HG03575 (cell line): ENCODE data around the gene PRKAG1.
"Not testable (repeated sequence)": the region's sequence is repeated elsewhere in the genome, so short reads cannot be mapped to it uniquely, and the experiment has no call there.

Source experiments
- ATAC-seq: cut with Tn5 transposase; IDR thresholded peaks from one replicate; pipeline ENCODE4 v1.9.1; 2021; ENCODE audit not compliant: unreplicated experiment, insufficient number of reproducible peaks, low FRiP score; ENCODE audit errors: extremely low read depth

The PRKAG1 gene

DNA sequence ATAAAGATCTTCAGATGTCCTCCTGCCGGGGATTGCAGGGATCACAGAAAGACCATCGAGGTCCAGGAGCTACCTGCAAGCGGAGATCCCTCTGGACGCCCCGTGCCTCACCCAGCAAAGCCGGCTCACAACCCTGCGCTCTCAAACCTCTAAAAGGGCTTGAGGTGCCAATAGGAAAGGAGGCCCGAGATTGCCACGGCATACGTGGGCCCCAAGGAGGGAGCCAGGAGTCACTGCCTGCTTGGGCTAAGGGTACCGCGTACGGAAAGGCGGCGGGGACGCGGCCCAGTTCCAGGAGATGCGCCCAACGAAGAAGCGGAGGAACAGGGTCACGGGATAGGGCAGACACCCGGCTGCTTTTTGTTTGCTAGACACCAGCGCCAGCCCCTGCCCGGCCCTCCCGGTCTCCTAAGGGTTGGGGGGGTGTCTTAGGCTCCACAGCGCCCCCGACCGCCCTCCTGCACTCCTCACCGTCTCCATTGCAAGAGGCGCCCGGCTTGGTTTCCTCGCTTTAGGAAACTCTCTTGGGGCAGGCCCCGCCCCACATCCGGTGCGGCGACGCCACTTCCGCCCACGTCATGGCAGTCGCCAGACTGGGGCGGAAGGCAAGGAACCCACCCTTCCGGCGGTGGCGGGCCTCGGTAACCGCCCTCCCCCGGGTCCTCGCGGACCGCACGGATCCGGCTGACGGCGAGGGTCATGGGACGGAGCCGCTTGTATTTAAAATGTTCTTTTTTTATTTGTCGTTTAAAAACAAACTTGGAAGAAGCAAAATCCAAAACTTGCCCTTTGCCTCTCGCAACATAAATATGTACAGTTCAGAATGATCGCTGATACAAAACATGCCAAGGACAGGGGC is at the start of gene PRKAG1:
PRKAG1 (minus strand) TSS at position 516 of the 859 bp plus-strand sequence; CDS start at position 480, 36 bp downstream.
- peak; percentile 63 for ATAC-seq

DNA sequence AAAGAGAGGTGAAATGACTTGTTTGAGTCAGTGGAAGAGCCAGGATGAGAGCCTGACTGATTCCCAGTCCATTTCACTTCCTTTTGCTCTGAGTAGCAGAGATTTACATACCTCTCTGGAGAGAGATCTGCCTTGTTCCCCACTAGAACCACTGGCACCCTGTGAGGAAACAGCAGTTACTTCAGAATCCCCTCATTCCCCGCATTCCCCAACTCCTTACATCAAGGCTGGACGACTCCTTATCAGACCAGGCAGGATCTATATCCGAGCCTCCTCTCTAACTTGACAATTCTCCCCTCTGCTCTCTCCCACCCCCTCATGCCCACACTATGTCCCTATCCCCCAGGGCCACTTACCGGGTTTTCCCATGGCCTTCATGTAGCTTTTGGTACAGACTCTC is 47.5 kb upstream of the PRKAG1 start:
- ATAC-seq = no peak

DNA sequence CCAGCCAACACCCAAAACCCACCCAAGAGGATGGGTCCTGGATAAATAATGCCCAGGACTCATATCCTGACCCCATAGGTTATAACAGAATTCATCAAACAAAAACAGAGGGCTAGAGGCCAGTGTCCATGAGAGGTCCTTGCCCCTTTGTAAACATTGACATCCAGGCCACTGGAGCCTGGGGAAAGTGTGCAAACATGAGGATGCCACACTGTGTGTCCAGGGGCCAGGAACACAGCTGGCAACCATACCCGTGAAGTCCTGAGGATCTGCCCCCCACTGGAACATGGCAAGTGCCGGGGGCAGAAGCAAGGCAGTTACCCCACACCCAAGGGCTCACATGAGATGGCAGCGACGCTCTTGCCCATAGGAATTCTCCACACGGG is 46.2 kb upstream of the PRKAG1 start:
- ATAC-seq = no peak

DNA sequence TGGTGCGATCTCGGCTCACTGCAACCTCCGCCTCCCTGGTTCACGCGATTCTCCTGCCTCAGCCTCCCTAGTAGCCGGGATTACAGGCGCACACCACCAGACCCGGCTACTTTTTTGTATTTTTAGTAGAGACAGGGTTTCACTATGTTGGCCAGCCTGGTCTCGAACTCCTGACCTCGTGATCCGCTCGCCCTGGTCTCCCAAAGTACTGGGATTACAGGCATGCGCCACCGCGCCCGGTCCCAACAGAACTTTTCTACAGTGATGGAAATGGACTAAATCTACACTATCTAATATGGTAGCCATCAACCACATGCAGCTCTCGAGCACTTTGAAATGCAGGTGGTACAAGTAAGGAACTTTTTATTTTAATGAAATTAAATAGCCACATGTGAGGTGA is 43.3 kb upstream of the PRKAG1 start:
- not testable (repeated sequence) for ATAC-seq

DNA sequence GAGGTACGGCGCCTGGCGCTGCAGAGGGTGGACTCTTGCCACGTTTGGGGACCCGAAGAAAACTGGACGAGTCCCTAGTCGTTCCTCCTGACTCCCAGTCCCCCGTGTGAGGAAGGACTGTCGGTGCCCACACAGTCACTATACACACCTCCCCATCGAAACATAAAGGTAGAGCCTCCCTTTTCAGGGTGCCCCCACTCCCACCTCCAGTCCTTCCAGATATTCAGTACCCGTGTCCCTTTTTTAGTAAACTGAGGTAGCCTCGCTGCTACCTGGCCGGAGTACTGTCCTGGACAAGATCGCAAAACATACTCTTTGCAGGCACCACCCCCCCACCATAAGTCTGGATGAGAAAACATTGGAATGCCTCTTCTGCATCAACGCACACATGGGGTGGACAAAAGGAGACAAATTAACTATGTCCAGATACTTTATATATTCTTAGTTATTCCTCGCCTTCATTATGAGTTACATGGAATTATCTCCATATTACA is 42.6 kb upstream of the PRKAG1 start:
- ATAC-seq = no peak

DNA sequence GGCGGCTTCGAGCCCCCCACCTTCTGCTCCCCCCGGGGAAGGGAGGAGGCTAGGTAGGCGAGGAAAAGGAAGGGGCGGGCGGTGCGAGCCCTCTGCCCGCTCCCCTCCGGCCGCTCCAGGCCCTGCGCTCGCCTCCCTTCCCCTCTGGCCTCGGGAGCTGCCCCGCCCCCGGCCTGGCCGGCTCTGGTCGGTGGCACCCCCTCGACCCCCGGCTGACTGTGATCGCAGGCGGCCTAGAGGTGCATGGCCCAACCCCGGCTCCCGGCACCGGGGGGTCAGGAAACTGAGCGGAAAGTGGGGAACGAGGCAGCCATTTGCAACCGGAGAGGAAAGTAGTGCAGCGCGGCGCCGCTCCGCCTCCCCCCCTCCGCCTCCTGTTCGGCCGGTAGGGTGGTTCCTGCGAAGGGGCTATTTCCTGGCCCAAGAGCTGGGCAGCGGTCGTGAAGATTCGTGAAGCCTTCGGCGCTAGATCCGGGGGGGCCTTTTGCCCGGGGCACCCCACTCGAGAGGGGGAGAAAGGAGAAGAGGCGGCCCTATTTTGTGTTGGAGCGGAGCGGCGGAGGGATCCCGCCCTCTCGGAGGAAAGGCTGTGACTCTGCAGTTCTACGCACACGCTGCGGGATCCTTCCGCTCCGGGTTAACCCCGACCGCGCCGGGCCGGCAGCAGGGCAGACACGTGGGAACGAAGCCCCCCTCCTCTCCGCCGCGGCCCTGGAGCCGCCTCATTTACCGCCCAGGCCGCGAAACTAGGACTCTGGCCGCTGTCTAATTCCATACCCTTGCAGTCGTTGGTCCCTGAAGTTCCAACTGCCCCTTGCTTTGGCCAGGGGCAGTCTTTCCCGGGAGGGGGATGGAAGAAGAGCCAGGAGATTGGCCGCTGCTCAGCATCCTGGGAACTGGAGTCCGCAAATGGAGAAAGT is 41.9 kb upstream of the PRKAG1 start, which contains the start of gene KMT2D:
KMT2D (minus strand) TSS at position 558 of the 920 bp plus-strand sequence. CDS start 5,470 bp downstream, outside the sequence.
- ATAC-seq = no peak

DNA sequence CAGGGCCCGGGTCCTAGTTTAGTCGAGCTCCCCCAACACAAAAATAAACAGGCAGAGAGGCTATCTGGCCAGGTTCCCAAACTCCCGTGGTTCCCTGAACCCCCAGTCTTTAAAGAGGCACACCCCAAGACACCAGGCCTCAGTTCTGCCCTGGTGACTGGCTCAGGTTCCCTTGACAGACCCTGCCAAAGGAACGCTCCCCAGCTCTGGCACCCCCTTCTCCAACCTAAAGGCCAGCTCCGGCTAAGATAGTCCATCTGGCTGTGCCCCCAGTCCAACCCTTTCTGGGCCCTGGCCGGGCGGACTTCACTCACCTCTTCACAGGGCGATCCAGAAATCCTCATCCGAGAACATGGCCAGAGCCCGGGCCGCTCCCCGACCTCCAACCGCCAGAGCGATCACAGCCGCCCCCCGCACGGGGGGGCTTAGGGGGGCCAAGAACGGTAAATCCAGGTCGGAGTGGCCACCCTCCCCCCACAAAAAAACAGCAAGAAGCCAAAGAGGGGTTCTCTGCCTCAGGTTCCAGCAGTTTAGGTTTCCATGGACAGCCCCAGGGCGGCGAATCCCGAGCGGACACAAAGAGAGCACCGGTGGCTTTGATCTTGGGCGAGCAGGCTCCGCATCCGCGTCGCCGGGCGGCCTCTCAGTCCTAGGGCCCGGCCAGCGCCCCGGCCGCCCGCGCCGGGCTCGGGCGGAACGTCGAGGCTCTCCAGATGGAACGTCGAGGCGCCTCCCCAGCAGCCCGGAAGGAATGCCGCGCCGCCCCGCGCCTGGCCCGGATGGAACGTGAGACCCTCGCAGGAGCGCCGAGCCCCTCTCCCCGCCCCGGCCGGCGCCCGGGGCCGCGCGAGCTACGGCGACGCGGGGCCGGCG is 41.0 kb upstream of the PRKAG1 start:
- no peak for ATAC-seq

DNA sequence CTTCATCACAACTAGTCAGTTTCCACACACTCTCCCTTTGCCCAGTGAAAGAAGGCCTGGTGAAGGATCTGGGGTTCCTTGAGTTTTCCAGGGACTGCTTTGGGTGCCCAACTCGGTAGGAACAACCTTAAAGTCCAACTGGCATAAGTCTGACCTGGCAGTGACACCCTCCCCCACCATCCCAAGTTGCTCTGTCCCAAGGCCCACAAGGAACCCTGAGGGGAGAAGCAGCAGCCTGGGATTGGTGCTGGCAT is 40.4 kb upstream of the PRKAG1 start:
- no peak for ATAC-seq

DNA sequence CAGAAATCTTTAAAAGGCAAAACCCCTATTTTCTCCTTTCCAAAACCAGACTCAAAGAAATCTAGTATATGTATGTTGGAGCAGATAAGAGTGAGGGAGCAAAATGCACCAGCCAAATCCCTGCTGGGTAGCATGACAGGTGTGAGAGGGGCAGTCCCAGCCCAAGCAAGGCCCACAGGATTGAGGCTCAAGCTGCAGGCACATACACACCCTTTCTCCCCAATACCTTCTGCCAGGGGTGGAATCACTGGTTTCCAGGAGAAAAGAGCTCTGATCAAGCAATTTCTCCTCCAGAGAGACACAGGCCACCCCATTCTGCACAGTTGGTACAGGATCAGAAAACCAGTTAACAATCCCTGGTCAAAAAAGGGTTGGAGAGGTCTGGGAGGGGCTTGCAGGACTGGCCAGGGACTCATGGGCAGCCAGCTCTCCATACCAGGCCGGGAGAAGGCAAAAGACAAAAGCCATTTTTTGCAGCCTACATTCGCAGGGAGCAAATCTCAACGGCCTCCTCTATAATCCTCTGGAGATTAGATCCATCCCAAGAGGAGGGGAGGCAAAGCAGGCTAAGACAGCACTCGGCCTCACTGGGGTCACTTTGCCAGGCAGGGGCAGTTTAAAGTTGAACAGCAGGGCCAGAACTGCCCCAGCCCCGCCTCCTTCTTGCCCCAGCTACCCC is 39.9 kb upstream of the PRKAG1 start:
- no peak for ATAC-seq

DNA sequence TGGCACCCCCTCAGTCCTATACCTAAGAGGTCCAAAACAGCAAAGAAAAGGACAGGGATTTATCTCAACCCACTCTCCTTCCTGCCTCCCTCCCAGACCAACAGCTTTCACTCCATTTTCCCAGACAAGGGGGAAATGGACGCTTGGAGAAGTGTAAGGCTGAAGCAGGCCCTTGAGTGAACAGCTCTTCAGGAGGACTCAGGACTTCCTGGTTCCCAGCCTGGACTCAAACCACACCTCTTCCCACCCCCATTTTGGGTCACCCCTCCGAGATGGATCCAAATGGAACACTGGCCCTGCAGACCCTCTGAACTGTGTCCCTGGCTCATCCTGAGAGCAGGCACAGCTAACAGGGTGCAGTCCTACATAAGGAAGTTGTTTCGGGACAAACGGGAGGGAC is 39.3 kb upstream of the PRKAG1 start:
- no peak for ATAC-seq

DNA sequence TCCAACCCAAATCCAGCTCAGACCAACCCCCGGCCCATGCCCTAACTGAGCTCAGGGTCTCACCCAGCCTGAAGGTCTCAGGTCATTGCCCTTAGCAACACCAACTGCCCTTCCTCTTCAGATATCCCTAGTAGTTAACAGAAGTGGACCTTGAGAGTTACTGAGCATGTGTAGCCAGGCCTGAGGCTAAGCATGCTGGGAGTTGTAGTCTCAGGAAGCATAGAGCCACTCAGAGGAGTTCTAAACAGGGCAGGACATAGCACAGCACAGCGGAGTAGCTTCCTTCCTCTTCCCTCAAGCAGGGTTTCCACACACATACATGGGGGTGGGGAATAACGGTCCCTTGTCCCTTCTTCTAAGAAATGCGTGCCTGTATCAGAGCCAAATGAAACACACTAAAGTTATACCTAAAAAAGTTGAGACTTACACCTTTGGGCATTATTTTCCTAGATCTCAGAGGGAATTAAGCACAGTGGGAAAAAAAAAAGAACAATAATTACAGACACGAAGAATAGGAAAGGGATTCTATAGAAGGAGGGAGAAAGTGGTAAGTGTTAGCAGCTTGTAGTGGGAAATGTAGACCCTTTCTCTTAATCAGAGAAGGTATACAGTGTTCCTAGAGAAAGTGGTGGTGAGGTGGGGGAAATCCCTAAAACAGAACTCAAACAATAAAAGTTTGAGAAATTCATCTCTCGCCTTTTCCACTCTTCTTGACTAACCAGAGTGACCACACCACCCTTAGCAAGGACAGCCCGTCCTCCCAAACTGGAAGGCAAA is 37.6 kb upstream of the PRKAG1 start:
- ATAC-seq = no peak

DNA sequence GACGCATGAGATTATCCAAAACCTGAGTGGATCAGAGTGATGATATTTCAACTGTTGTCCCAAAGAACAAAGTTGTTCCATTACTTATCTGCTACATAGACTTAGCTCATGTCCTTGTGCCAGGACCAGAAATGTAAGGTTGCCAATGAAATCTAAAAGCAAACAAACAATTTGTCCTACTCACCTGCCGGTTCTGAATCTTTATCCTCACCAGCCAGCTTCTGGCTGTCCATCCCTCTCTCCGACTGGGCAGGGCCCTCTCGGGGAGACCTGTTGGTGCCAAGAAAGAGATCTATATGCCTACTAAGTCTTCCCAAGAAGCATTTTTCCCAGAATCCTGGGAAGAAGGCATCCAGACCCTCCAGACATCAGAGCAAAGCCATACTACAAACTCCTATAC is 36.5 kb upstream of the PRKAG1 start:
- no peak for ATAC-seq

DNA sequence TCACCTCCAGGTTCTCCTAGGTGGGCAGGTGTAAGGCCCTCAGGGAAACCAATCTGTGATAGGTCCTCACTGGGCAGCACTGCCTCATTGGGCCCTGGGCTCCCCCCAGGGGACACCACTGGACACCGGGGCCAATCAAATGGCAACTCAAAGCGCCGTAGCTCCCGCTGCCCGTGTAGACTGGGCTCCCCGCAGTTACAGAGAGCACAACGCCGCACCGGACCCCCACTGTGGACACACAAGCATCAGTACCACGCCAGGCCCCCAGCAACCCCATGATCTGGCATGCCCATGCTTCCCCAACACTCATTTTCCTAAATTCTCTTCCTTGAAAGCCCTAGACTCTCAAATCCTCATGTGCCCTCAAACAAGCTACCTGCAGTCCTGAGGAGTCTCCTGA is 35.9 kb upstream of the PRKAG1 start:
- ATAC-seq = no peak

DNA sequence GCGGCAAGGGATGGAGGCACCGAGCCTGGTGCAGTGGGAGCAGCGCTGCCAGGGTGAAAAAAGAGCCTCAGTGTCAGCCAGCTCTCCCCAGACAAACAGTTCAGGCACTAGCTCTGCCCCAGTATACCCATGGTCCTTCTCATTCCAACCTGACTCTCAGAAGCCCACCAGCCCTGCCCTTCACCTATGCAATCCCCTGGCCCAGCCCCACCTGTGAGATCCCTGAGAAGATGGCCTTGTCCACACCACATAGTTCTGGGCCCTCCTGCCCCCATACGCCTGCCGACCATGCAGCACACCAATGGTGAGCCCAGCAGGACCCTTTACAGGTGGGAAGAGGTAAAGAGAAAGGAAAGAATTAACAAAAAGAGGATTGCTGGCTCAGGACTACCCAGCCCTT is 35.5 kb upstream of the PRKAG1 start:
- no peak for ATAC-seq

DNA sequence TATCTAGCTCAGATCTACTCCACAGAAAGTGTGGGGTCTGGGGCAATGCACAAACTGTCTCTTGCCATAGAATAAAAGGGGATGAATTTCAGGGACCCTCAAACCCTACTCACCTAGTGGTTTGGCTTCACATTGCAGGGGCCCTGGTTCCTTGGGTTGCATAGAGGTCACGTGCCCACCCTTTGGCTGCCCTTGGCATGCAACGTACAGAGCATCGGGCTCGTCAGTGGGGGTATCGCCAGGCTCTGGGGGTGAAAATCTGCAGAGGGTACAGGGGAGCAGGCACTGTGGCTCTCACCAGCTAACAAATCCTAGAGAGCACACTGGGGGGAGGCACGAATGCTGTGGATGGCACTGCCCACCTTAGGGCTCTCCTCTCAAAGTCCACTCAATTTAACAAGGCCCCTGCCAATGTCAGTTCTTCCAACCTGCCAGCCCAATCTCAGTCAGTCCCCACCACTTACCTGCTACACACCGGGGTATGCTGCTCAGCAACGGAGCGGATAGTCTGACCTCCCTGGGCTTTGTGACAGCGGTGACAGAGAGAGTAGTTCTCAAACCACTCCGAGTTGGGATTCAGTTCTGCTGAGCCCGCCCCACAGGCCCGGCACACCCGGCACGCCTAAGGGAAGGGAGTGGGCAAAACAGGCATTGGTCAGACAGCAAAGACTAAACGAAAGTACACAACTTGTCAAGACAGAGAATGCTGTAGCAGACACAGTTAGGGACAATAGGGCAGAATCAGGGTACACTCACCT is 34.1 kb upstream of the PRKAG1 start:
- no peak for ATAC-seq

DNA sequence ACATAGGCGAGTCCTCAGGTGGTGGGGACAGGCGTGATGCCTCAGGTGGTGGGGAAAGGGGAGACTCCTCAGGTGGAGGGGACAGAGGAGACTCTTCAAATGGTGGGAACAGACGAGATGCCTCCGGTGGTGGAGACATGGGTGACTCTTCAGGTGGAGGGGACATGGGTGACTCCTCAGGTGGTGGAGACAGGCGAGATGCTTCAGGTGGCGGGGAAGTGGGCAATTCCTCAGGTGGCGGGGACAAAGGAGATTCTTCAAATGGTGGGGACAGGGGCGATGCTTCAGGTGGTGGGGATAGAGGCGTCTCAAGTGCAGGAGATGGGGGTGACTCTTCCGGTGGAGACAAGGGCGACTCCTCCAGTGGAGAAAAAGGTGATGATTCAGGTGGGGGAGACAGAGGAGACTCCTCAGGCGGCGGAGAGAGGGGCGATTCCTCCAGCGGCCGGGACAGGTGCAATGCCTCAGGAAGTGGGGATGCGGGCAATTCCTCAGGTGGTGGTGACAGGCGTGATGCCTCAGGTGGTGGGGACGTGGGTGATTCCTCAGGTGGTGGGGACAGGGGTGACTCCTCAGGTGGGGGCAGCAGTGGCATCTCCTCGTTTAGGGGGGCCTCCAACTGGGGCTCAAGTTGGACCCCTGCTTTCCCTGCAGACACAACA is 33.3 kb upstream of the PRKAG1 start:
- no peak for ATAC-seq

DNA sequence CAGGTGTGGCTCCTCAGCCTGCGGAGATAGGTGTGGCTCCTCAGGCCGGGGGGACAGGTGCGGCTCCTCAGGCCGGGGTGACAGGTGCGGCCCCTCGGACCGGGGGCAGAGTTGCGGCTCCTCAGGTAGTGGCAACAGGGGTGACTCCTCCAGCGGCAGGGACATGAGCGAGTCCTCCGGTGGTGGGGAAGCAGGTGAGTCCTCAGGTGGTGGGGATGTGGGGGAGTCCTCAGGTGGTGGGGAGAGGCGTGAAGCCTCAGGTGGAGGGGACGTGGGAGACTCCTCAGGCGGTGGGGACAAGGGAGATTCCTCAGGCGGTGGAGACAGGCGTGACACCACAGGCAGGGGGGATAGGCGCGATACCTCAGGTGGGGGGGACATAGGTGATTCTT is 32.8 kb upstream of the PRKAG1 start:
- no peak for ATAC-seq
